Cortex of kidney (tissue), 1 donor: ENCODE measurements around the gene ALOX15.
"Not testable (repeated sequence)": the region's sequence is repeated elsewhere in the genome, so short reads cannot be mapped to it uniquely, and the experiment has no call there.

Experiments used
- DNase-seq: peaks from one replicate; lab custom pipeline; 2025; lab: John Stamatoyannopoulos, UW

ALOX15 gene

GRCh38 chr17:4655933-4656332, 14.5 kb upstream of the ALOX15 start:
- DNase-seq = not testable (repeated sequence)

DNA sequence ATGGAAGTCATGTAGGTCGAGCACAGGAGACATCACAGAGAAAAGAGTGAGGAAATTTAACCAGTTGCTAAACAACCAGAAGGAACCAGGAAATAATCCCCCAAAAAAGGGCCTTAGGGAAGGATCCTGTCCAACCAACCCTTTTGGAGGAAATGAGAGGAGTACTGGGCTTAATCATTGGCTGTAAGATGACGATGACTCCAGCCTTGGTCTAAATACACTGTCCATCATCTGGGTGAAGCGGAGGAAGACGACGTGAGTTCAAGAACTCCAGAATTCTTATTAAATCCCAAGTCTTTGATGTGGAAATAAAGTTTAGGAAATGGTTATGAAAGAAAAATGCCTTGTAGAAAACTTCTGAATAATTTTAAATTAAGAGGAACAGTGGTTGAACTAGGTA, 11.5 kb upstream of the ALOX15 start:
- DNase-seq = no peak

GRCh38 chr17:4648741-4649140, 7.3 kb upstream of the ALOX15 start:
- DNase-seq = no peak

GRCh38 chr17:4645642-4646041, 4.2 kb upstream of the ALOX15 start:
- no peak for DNase-seq

- DNase-seq = no peak
Measured at GRCh38 chr17:4643676-4644075, 2.2 kb upstream of the ALOX15 start.

DNA sequence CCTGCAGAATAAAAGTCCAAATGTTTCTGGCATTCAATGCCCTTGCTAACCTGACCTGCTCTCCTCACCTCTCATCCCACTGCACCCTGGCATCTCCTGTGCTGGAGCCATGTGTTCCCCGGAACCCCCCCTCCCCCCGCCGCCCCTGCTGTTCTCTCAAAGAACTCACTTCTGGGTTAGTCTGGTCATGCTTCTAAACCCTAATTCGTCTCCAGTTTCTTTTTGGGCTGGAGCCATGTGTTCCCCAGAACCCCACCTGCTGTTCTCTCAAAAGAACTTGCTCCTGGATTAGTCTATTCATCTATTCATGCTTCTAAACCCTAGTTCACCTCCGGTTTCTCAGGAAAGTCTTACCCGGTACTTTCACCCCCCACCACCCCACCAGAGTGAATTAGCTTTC, 808 bp upstream of the ALOX15 start:
- DNase-seq = no peak

DNA sequence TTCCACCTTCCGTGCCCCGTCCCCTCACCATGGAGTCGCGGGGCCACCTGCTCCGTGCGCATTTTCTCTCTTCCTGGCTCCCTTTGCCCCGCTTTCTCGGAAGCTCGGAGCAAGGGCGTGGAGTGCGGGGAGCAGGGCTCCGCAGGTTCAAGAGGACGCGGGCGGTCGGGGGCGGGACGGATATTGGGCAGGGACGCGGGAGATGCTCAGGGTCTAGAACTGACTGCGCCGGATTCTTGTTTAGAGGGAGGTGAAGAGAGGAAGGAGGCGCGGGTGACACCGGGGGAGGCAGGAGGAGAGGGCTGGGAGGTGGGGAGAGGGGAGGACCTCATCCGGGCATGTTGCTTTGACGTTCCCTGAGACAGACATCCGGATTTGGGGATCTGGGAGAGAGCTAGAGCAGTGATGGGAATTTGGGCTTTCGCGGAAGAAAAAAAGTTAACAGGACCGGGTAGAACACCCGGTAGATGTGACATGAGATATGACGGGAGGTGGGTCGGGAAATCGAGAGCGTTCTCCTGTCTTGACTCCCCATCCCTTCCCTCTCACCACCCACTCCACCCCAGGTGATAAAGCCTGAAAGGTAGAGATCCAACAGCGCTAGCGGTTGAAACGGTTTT, 799 bp downstream of the ALOX15 start:
- not testable (repeated sequence) for DNase-seq

GRCh38 chr17:4639301-4640059, 2.0 kb downstream of the ALOX15 start:
- not testable (repeated sequence) for DNase-seq

DNA sequence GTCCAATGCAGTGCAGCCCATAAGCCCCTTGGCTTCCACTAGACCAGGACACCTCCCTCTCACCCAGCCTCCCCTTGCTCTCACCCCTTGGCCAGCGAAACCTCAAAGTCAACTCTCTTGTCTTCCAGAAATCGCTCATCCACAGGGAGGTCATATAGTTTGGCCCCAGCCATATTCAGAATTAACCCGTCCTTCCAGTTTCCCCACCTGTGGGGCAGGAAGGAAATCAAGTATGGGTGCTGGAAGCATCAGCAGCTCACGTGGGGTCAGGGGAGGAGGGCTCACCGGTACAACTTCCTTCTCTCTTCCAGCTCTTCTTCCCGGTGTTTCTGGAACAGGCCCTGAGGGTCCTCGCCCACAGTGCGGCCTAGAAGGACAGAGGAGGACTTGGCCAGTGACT, 2.7 kb downstream of the ALOX15 start:
- not testable (repeated sequence) for DNase-seq

DNA sequence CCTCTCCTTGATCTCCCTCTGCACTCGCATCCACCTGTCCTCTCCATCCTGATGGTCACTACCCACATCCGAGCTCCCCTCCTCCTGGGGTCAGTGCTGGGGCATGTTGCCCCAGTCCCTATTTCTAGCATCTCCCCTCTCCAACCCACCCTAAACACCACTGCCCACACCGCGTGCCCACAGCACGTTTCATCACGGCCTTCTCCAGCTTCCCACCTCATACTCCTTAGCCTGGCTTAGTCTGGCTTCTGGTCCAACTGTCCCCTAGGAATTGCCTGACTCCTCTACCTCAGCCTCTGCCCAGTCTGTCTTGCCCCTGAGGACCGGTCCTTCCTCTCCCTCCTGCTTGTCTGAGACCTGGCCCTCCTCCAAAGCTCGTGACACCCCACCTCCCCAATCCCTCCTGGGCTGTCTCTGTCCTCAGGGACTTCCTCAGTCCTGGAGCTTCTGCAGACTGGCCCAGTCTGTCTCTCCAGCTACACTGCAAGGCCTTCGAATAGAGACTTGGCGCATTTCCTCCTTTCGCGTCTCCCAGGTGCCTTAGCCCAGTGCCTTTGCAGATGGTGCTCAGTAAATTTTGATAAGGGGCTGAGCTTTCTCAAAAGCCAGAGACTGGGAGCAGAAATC, 4.9 kb downstream of the ALOX15 start:
- DNase-seq = no peak

- DNase-seq = no peak
Measured at GRCh38 chr17:4635823-4636375, 5.6 kb downstream of the ALOX15 start.

- no peak for DNase-seq
Measured at GRCh38 chr17:4634976-4635375, 6.5 kb downstream of the ALOX15 start.

- no peak for DNase-seq
Measured at GRCh38 chr17:4633643-4634042, 7.8 kb downstream of the ALOX15 start.

DNA sequence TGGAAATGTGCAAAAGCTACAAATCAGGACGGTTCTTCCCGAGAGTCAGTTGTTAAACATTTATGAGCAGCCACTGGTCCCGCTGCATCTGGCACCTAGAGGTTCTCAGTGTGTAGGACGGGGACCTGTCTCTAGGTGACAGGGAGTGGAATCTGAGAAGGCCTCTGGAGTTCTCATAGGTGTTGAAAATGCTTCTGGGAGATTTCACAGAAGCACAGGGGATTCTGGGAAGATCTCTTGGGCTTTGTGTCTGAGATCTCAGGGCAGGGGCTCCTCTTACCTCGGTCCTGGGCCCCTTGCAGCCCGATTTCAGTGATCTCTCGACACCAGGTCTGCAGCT, 8.9 kb downstream of the ALOX15 start:
- no peak for DNase-seq

DNA sequence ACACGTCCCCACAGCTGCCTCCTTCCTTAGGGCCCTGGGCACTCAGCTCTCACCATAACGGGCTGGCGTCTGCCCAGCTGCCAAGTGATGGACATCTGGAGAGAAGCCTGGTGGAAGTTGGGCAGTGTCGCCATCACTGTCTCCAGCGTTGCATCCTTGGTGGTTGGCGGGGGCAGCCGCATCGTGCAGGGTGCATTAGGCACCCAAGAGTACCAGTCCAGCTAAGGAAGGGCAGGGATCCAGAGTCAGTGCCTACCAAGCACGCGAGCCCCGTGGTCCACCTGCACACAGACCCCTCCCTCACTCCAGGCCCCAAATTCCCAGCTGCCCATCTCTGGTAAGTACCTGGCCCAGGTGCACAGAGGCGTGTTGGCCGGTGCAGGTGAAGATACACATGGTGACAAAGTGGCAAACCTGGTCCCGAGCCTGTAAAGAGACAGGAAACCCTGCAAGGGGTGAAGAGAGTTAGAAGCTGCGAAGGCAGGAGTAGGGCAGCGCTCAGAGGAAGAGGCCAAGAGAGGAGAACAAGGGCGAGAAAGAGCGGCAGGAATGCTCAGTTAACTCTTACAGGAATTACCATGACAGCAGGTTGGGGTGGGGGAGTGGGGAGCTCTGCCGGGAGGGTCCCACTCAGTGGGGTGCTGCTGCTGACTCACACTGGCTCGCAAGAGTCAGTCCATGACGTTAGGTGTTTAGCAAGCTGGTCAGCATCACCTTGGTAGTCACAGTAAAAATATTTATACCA, 9.5 kb downstream of the ALOX15 start:
- DNase-seq = no peak

- no peak for DNase-seq
Measured at GRCh38 chr17:4631431-4631830, 10.0 kb downstream of the ALOX15 start.

- no peak for DNase-seq
Measured at GRCh38 chr17:4626734-4627256, 14.7 kb downstream of the ALOX15 start.

DNA sequence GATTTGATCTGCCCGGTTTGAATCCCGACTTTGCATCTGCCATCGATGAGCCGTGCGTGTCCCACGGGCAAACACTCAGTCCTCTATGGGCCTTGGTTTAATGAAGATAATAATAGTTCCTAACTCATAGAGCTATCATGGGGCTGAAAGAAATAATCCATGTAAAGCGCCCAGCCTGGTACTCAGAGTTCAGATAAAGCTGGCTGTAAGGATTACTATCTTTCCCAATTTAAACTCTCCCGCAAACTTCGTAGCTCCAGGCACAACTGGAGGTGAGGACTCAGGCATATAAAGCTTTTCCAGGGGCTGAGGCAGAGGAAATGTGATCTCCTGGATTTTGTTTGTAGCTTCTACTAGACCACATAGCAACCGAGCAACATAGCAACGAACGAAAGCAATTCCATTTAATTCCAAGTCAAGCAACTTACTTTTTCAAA, 16.3 kb downstream of the ALOX15 start:
- DNase-seq = no peak

GRCh38 chr17:4624451-4624911, 17.0 kb downstream of the ALOX15 start:
- DNase-seq = not testable (repeated sequence)

DNA sequence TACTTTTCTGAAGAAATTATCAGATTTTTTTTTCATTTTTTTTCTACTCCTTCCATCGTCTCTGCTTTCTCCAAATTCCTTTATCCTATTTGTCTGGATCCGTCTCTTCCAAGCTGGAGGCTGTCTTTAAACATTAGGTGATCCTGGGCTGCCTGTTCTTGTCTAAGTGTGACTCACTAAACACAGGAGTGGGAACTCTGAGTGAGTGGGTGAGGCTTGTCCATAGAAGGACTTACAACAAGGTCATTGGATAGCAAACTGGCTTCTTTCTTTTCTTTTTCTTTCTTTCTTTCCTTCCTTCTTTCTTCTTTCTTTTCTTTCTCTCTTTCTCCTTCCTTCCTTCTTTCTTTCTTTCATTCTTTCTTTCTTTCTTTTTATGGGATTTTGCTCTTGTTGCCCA, 18.2 kb downstream of the ALOX15 start:
- DNase-seq = no peak

GRCh38 chr17:4622375-4622774, 19.1 kb downstream of the ALOX15 start:
- DNase-seq = no peak

- DNase-seq = no peak
Measured at GRCh38 chr17:4620531-4621101, 20.9 kb downstream of the ALOX15 start.
